HG03460 (cell line): ENCODE data around the gene NPIPA7.
"Not testable (repeated sequence)": the region's sequence is repeated elsewhere in the genome, so short reads cannot be mapped to it uniquely, and the experiment has no call there.

Experiments used
- ATAC-seq: cut with Tn5 transposase; IDR thresholded peaks from one replicate; pipeline ENCODE4 v1.9.1; 2021; ENCODE audit not compliant: unreplicated experiment

Gene NPIPA7

GRCh38 chr16:16378840-16379239 is at the start of gene NPIPA7:
NPIPA7 (plus strand) TSS chr16:16379140; CDS start chr16:16379245, 105 bp downstream.
- ATAC-seq, result not testable (repeated sequence)

GRCh38 chr16:16331466-16331865 is 47.5 kb upstream of the NPIPA7 start:
- not testable (repeated sequence) for ATAC-seq

- not testable (repeated sequence) for ATAC-seq
Measured at GRCh38 chr16:16357556-16357955, 21.4 kb upstream of the NPIPA7 start.

GRCh38 chr16:16358539-16359240 is 20.2 kb upstream of the NPIPA7 start:
- not testable (repeated sequence) for ATAC-seq

- not testable (repeated sequence) for ATAC-seq
Measured at GRCh38 chr16:16363595-16363994, 15.3 kb upstream of the NPIPA7 start.

GRCh38 chr16:16364100-16364499 is 14.8 kb upstream of the NPIPA7 start:
- not testable (repeated sequence) for ATAC-seq

GRCh38 chr16:16364701-16365100 is 14.2 kb upstream of the NPIPA7 start:
- not testable (repeated sequence) for ATAC-seq

- not testable (repeated sequence) for ATAC-seq
Measured at GRCh38 chr16:16365319-16365718, 13.6 kb upstream of the NPIPA7 start.

GRCh38 chr16:16365851-16366250 is 13.1 kb upstream of the NPIPA7 start:
- not testable (repeated sequence) for ATAC-seq

- not testable (repeated sequence) for ATAC-seq
Measured at GRCh38 chr16:16366552-16367284, 12.2 kb upstream of the NPIPA7 start.

GRCh38 chr16:16367285-16367628 is 11.7 kb upstream of the NPIPA7 start:
- not testable (repeated sequence) for ATAC-seq

GRCh38 chr16:16369081-16369856 is 9.7 kb upstream of the NPIPA7 start:
- ATAC-seq, result not testable (repeated sequence)

GRCh38 chr16:16371136-16371735 is 7.7 kb upstream of the NPIPA7 start:
- ATAC-seq, result not testable (repeated sequence)

- ATAC-seq, result not testable (repeated sequence)
Measured at GRCh38 chr16:16374192-16374591, 4.7 kb upstream of the NPIPA7 start.

- not testable (repeated sequence) for ATAC-seq
Measured at GRCh38 chr16:16399685-16400084, 20.7 kb downstream of the NPIPA7 start.

- not testable (repeated sequence) for ATAC-seq
Measured at GRCh38 chr16:16402333-16402732, 23.4 kb downstream of the NPIPA7 start.

- not testable (repeated sequence) for ATAC-seq
Measured at GRCh38 chr16:16404283-16404682, 25.3 kb downstream of the NPIPA7 start.

GRCh38 chr16:16405421-16405820 is 26.5 kb downstream of the NPIPA7 start:
- ATAC-seq, result not testable (repeated sequence)

- not testable (repeated sequence) for ATAC-seq
Measured at GRCh38 chr16:16408430-16408829, 29.5 kb downstream of the NPIPA7 start.

- not testable (repeated sequence) for ATAC-seq
Measured at GRCh38 chr16:16413773-16414172, 34.8 kb downstream of the NPIPA7 start.

- not testable (repeated sequence) for ATAC-seq
Measured at GRCh38 chr16:16417071-16417470, 38.1 kb downstream of the NPIPA7 start.
